ENCODE results near the gene ROS1. TPM values are rescaled to one million over a fixed set of nuclear protein-coding genes. Genes with fewer than 3 reads are reported as not detected.

Gene ROS1
- total and polyA plus RNA-seq, 2 donors (not counting 1 experiment from before 2014, with no cell fraction given): under 0.01 to 0.01 TPM

GRCh38 chr6:117311310-117311709 is 114.4 kb downstream of the ROS1 start:
- TF ChIP-seq EZH2 (IDR thresholded peaks at IDR 0.05; ENCODE audit: low read length, missing control alignments) (no peak), CTCF (conservative IDR thresholded peaks at IDR 0.05 in 1 of 2, IDR thresholded peaks at IDR 0.05 in 1 of 2; ENCODE audit: low read depth in 1 of 2, low read length in 2 of 2) (no peak)

GRCh38 chr6:117309611-117310010 is 116.1 kb downstream of the ROS1 start:
- Histone ChIP-seq H3K9ac (ENCODE audit: insufficient read depth, low read length) (no peak overlapping the region), H3K27me3 (ENCODE audit: control insufficient read depth, insufficient read depth, low read length) (no peaks in the 10 kb centered on the region), H3K4me3 (replicated peaks in 1 of 4; ENCODE audit: control extremely low read depth in 1 of 4, insufficient read depth in 1 of 4, low read depth in 3 of 4, low read length in 4 of 4) (no peak overlapping the region), H4K20me1 (ENCODE audit: control insufficient read depth, extremely low read depth, insufficient read depth, low read length) (no peaks in the 10 kb centered on the region), H3K4me1 (ENCODE audit: control insufficient read depth, extremely low read depth, insufficient read depth, low read length) (no peaks in the 10 kb centered on the region), H2AFZ (ENCODE audit: low read length) (no peak overlapping the region), H3K36me3 (ENCODE audit: control insufficient read depth, insufficient read depth, low read length) (no peaks in the 10 kb centered on the region), H3K27ac (ENCODE audit: insufficient read depth, low read length) (no peak overlapping the region), H3K79me2 (ENCODE audit: control insufficient read depth, insufficient read depth, low read length) (no peaks in the 10 kb centered on the region), H3K4me2 (ENCODE audit: extremely low read depth, insufficient read depth, low read length) (no peak overlapping the region), H3K9me3 (ENCODE audit: control insufficient read depth, insufficient read depth, low read depth, low read length) (no peaks in the 10 kb centered on the region)
- no peak for DNase-seq (ENCODE audit: low read depth in 2 of 2)
- no peak for TF ChIP-seq CTCF (conservative IDR thresholded peaks at IDR 0.05 in 1 of 2, IDR thresholded peaks at IDR 0.05 in 1 of 2; ENCODE audit: low read depth in 1 of 2, low read length in 2 of 2)
- TF ChIP-seq EZH2 (IDR thresholded peaks at IDR 0.05; ENCODE audit: low read length, missing control alignments): no peak

More at GRCh38 chr6:117311310-117311709, 114.4 kb downstream of the ROS1 start:
- Histone ChIP-seq H3K79me2 (ENCODE audit: control insufficient read depth, insufficient read depth, low read length) (no peaks in the 10 kb centered on the region), H4K20me1 (ENCODE audit: control insufficient read depth, extremely low read depth, insufficient read depth, low read length) (no peaks in the 10 kb centered on the region), H3K9ac (ENCODE audit: insufficient read depth, low read length) (no peak overlapping the region), H2AFZ (ENCODE audit: low read length) (no peak overlapping the region), H3K36me3 (ENCODE audit: control insufficient read depth, insufficient read depth, low read length) (no peaks in the 10 kb centered on the region), H3K4me3 (replicated peaks in 1 of 4; ENCODE audit: control extremely low read depth in 1 of 4, insufficient read depth in 1 of 4, low read depth in 3 of 4, low read length in 4 of 4) (no peak overlapping the region), H3K27me3 (ENCODE audit: control insufficient read depth, insufficient read depth, low read length) (no peaks in the 10 kb centered on the region), H3K27ac (ENCODE audit: insufficient read depth, low read length) (no peak overlapping the region), H3K4me1 (ENCODE audit: control insufficient read depth, extremely low read depth, insufficient read depth, low read length) (no peaks in the 10 kb centered on the region), H3K4me2 (ENCODE audit: extremely low read depth, insufficient read depth, low read length) (no peak overlapping the region), H3K9me3 (ENCODE audit: control insufficient read depth, insufficient read depth, low read depth, low read length) (no peaks in the 10 kb centered on the region)
- DNase-seq (ENCODE audit: low read depth in 2 of 2): no peak

GRCh38 chr6:117309069-117309468 is 116.7 kb downstream of the ROS1 start:
- Histone ChIP-seq H2AFZ (ENCODE audit: low read length) (no peak overlapping the region), H3K9me3 (ENCODE audit: control insufficient read depth, insufficient read depth, low read depth, low read length) (no peaks in the 10 kb centered on the region), H3K79me2 (ENCODE audit: control insufficient read depth, insufficient read depth, low read length) (no peaks in the 10 kb centered on the region), H3K4me3 (replicated peaks in 1 of 4; ENCODE audit: control extremely low read depth in 1 of 4, insufficient read depth in 1 of 4, low read depth in 3 of 4, low read length in 4 of 4) (no peak overlapping the region), H3K36me3 (ENCODE audit: control insufficient read depth, insufficient read depth, low read length) (no peaks in the 10 kb centered on the region), H3K4me1 (ENCODE audit: control insufficient read depth, extremely low read depth, insufficient read depth, low read length) (no peaks in the 10 kb centered on the region), H3K27ac (ENCODE audit: insufficient read depth, low read length) (no peak overlapping the region), H3K27me3 (ENCODE audit: control insufficient read depth, insufficient read depth, low read length) (no peaks in the 10 kb centered on the region), H3K4me2 (ENCODE audit: extremely low read depth, insufficient read depth, low read length) (no peak overlapping the region), H4K20me1 (ENCODE audit: control insufficient read depth, extremely low read depth, insufficient read depth, low read length) (no peaks in the 10 kb centered on the region), H3K9ac (ENCODE audit: insufficient read depth, low read length) (no peak overlapping the region)
- DNase-seq (ENCODE audit: low read depth in 2 of 2): no peak
- TF ChIP-seq EZH2 (IDR thresholded peaks at IDR 0.05; ENCODE audit: low read length, missing control alignments) (no peak), CTCF (conservative IDR thresholded peaks at IDR 0.05 in 1 of 2, IDR thresholded peaks at IDR 0.05 in 1 of 2; ENCODE audit: low read depth in 1 of 2, low read length in 2 of 2) (no peak)
